Nephron progenitor cell (in vitro differentiated cells): Measurements from ENCODE around the gene HHLA2.
"Not testable (repeated sequence)": the region's sequence is repeated elsewhere in the genome, so short reads cannot be mapped to it uniquely, and the experiment has no call there.

ENCODE experiments used
- DNase-seq: peaks from one replicate; pipeline ENCODE4 v3.0.0; 2021
- H3K27ac Mint-ChIP-seq: 2 replicates; pipeline ENCODE4 v1.8.0; 2021; ENCODE audit warnings: mild to moderate bottlenecking, moderate library complexity, mixed read lengths
- H3K27me3 Mint-ChIP-seq: 2 replicates; pipeline ENCODE4 v1.8.0; 2021; ENCODE audit warnings: mild to moderate bottlenecking, low read depth, mixed read lengths; ENCODE audit not compliant: poor library complexity
- H3K36me3 Mint-ChIP-seq: 2 replicates; pipeline ENCODE4 v1.8.0; 2021; ENCODE audit warnings: low read depth, mixed read lengths
- H3K4me1 Mint-ChIP-seq: 2 replicates; pipeline ENCODE4 v1.8.0; 2021; ENCODE audit warnings: mixed read lengths
- H3K4me3 Mint-ChIP-seq: 2 replicates; pipeline ENCODE4 v1.8.0; 2021; ENCODE audit warnings: mild to moderate bottlenecking, moderate library complexity, mixed read lengths
- H3K9me3 Mint-ChIP-seq: 2 replicates; pipeline ENCODE4 v1.8.0; 2021; ENCODE audit warnings: mild to moderate bottlenecking, moderate library complexity, mixed read lengths
- CTCF ChIP-seq: fragments of 200-600 bp; sonication (generic); IDR thresholded peaks from 2 replicates; pipeline ENCODE4 v1.5.0; 2021; ENCODE audit warnings: antibody characterized with exemption

The HHLA2 gene

GRCh38 chr3:108377384-108377783 lies 81.0 kb downstream of the HHLA2 start:
- Mint-ChIP-seq H3K27ac (no peak overlapping the region), H3K4me1 (no peaks in the 10 kb centered on the region)
- no peak for TF ChIP-seq CTCF

GRCh38 chr3:108378153-108378951 lies 82.0 kb downstream of the HHLA2 start:
- TF ChIP-seq CTCF, result no peak
- Mint-ChIP-seq H3K27me3 (no peaks in the 10 kb centered on the region), H3K4me3 (no peak overlapping the region), H3K9me3 (no peaks in the 10 kb centered on the region), H3K36me3 (no peaks in the 10 kb centered on the region), H3K4me1 (no peaks in the 10 kb centered on the region), H3K27ac (no peak overlapping the region)
- DNase-seq, result no peak

More at GRCh38 chr3:108377384-108377783, 81.0 kb downstream of the HHLA2 start:
- H3K9me3 Mint-ChIP-seq, result peaks cover 4% of the 10 kb centered on the region
- H3K27me3 Mint-ChIP-seq, result no peaks in the 10 kb centered on the region
- DNase-seq, result no peak
- H3K4me3 Mint-ChIP-seq, result no peak overlapping the region
- no peaks in the 10 kb centered on the region for H3K36me3 Mint-ChIP-seq

GRCh38 chr3:108378952-108379342 lies 82.6 kb downstream of the HHLA2 start:
- DNase-seq, H3K4me3 Mint-ChIP-seq, H3K27me3 Mint-ChIP-seq, H3K4me1 Mint-ChIP-seq, H3K36me3 Mint-ChIP-seq, H3K9me3 Mint-ChIP-seq, H3K27ac Mint-ChIP-seq: not testable (repeated sequence)

GRCh38 chr3:108380128-108380795 lies 83.9 kb downstream of the HHLA2 start:
- peaks cover 7% of the 10 kb centered on the region for H3K4me1 Mint-ChIP-seq
- no peak for DNase-seq
- H3K27me3 Mint-ChIP-seq, result no peaks in the 10 kb centered on the region
- no peak overlapping the region for H3K27ac Mint-ChIP-seq
- no peaks in the 10 kb centered on the region for H3K36me3 Mint-ChIP-seq
- no peak for TF ChIP-seq CTCF
- no peak overlapping the region for H3K4me3 Mint-ChIP-seq
- H3K9me3 Mint-ChIP-seq, result no peaks in the 10 kb centered on the region

- no peaks in the 10 kb centered on the region for H3K36me3 Mint-ChIP-seq
- H3K9me3 Mint-ChIP-seq, result no peaks in the 10 kb centered on the region
- no peak for DNase-seq
- H3K27ac Mint-ChIP-seq, result no peak overlapping the region
- no peak for TF ChIP-seq CTCF
- peaks cover 7% of the 10 kb centered on the region for H3K4me1 Mint-ChIP-seq
- no peak overlapping the region for H3K4me3 Mint-ChIP-seq
- peaks cover under 1% of the 10 kb centered on the region for H3K27me3 Mint-ChIP-seq
Observed at GRCh38 chr3:108381529-108382140, 85.3 kb downstream of the HHLA2 start.

- H3K27ac Mint-ChIP-seq, result no peak overlapping the region
- H3K27me3 Mint-ChIP-seq, result peaks cover 3% of the 10 kb centered on the region
- DNase-seq, result no peak
- H3K36me3 Mint-ChIP-seq, result no peaks in the 10 kb centered on the region
- peaks cover 7% of the 10 kb centered on the region for H3K4me1 Mint-ChIP-seq
- no peaks in the 10 kb centered on the region for H3K9me3 Mint-ChIP-seq
- H3K4me3 Mint-ChIP-seq, result no peak overlapping the region
- TF ChIP-seq CTCF, result no peak
Observed at GRCh38 chr3:108383306-108383705, 87.0 kb downstream of the HHLA2 start.
